ENCODE measurements around the gene BLTP1. TPM values are rescaled to one million over a fixed set of nuclear protein-coding genes. Genes with fewer than 3 reads are reported as not detected.

BLTP1 gene
- total RNA-seq, 1 experiment from 2014 or later: 48.4 TPM

DNA sequence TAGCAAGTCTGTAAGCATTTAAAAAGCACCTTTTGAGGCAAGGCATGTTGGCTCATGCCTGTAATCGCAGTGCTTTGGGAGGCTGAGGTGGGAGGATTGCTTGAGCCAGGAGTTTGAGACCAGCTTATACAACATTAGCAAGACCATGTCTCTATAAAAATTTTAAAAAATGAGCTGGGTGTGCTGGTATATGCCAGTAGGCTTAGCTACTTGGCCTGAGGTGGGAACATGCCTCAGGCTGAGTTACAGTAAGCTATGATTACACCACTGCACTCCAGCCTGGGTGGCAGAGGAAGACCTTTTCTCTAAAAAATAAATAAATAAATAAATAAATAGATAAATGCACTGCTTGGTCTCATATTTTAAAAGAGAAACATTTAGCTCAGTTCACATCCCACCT lies 26.8 kb downstream of the BLTP1 start:
- H3K36me3 ChIP-seq (ENCODE audit: low read depth): peaks cover 13% of the 10 kb centered on the region; the same call in 1 of the 2 replicates
- no peak for TF ChIP-seq EZH2 (IDR thresholded peaks at IDR 0.05; ENCODE audit: low read depth)
- TF ChIP-seq, protein P1, sequence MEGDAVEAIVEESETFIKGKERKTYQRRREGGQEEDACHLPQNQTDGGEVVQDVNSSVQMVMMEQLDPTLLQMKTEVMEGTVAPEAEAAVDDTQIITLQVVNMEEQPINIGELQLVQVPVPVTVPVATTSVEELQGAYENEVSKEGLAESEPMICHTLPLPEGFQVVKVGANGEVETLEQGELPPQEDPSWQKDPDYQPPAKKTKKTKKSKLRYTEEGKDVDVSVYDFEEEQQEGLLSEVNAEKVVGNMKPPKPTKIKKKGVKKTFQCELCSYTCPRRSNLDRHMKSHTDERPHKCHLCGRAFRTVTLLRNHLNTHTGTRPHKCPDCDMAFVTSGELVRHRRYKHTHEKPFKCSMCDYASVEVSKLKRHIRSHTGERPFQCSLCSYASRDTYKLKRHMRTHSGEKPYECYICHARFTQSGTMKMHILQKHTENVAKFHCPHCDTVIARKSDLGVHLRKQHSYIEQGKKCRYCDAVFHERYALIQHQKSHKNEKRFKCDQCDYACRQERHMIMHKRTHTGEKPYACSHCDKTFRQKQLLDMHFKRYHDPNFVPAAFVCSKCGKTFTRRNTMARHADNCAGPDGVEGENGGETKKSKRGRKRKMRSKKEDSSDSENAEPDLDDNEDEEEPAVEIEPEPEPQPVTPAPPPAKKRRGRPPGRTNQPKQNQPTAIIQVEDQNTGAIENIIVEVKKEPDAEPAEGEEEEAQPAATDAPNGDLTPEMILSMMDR (conservative IDR thresholded peaks at IDR 0.05): no peak
- intact Hi-C loops (cut with micrococcal nuclease; ENCODE audit: unreplicated experiment): no loop called here
- no peak overlapping the region for H2AFZ ChIP-seq
- H3F3A ChIP-seq (ENCODE audit: insufficient read depth, low read depth): no peaks in the 10 kb centered on the region
- no peak overlapping the region for H3K27ac ChIP-seq
- no peaks in the 10 kb centered on the region for H4K20me1 ChIP-seq (ENCODE audit: insufficient read depth)
- DNase-seq: no peak
- H3K4me1 ChIP-seq (replicated peaks; ENCODE audit: insufficient read depth): no peaks in the 10 kb centered on the region
- H3K4me2 ChIP-seq: no peak overlapping the region
- POLR2A ChIA-PET (ENCODE audit: unreplicated experiment): no interaction called here
- H3K79me2 ChIP-seq (ENCODE audit: low read depth): no peaks in the 10 kb centered on the region
- H3K4me3 ChIP-seq: no peak overlapping the region
- H3K27me3 ChIP-seq (ENCODE audit: insufficient read depth, low read depth): no peaks in the 10 kb centered on the region
- BruUV-seq (replicated peaks): no TSS peak
- H3K9me2 ChIP-seq (ENCODE audit: insufficient read depth): no peaks in the 10 kb centered on the region
- no peaks in the 10 kb centered on the region for H3K9me3 ChIP-seq (ENCODE audit: insufficient read depth, low read depth)
- CTCF ChIA-PET: interaction anchor here (0.6 kb wide), 1 partner anchor 18 kb away, joined by 4 read pairs; no protein-coding TSS in a partner anchor

GRCh38 chr4:122195718-122196117 lies 43.6 kb downstream of the BLTP1 start:
- Histone ChIP-seq H3K27ac (no peak overlapping the region), H3K4me1 (replicated peaks; ENCODE audit: insufficient read depth) (no peaks in the 10 kb centered on the region), H3K4me2 (no peak overlapping the region), H3K79me2 (ENCODE audit: low read depth) (no peaks in the 10 kb centered on the region), H3K9me2 (ENCODE audit: insufficient read depth) (no peaks in the 10 kb centered on the region), H3F3A (ENCODE audit: insufficient read depth, low read depth) (no peaks in the 10 kb centered on the region), H2AFZ (no peak overlapping the region), H4K20me1 (ENCODE audit: insufficient read depth) (no peaks in the 10 kb centered on the region), H3K27me3 (ENCODE audit: insufficient read depth, low read depth) (no peaks in the 10 kb centered on the region), H3K4me3 (no peak overlapping the region), H3K36me3 (ENCODE audit: low read depth) (peaks cover 4% of the 10 kb centered on the region), H3K9me3 (ENCODE audit: insufficient read depth, low read depth) (no peaks in the 10 kb centered on the region)
- intact Hi-C loops (cut with micrococcal nuclease; ENCODE audit: unreplicated experiment): no loop called here
- no TSS peak for BruUV-seq (replicated peaks)
- POLR2A ChIA-PET (ENCODE audit: unreplicated experiment): no interaction called here
- CTCF ChIA-PET: no interaction called here
- no peak for DNase-seq
- TF ChIP-seq EZH2 (IDR thresholded peaks at IDR 0.05; ENCODE audit: low read depth): no peak
- TF ChIP-seq, protein P1 (conservative IDR thresholded peaks at IDR 0.05): no peak

Other genes with a start within 250 kb of the BLTP1 start
- 0.24 TPM in 1 of 2 replicates, not detected in the other for gene TRPC3, start 200.3 kb upstream of the BLTP1 start, total RNA-seq (2021)
- not detected in 2 replicates for gene ADAD1, start 226.7 kb downstream of the BLTP1 start, total RNA-seq (2021)

Measured in PC-9 (cell line).